H9 (cell line): ENCODE data around the gene HCCS. TPM values are rescaled to one million over a fixed set of nuclear protein-coding genes. Genes with fewer than 3 reads are reported as not detected.

Experiments used
- DNase-seq: peaks from one replicate; pipeline ENCODE4 v3.0.0-alpha.2; 2017
- H2AFZ ChIP-seq: one replicate; pipeline ENCODE4 v1.6.1; 2013; ENCODE audit warnings: mild to moderate bottlenecking, low read length, control low read depth, moderate library complexity
- H2AK5ac ChIP-seq: 2 replicates; pipeline ENCODE4 v1.6.1; 2013; ENCODE audit warnings: low read length, control low read depth, mixed read lengths; ENCODE audit not compliant: insufficient read length
- H2BK120ac ChIP-seq: one replicate; pipeline ENCODE4 v1.6.1; 2013; ENCODE audit warnings: low read depth, mild to moderate bottlenecking, low read length, control low read depth, inconsistent platforms; ENCODE audit not compliant: poor library complexity, severe bottlenecking
- H2BK12ac ChIP-seq: 2 replicates; pipeline ENCODE4 v1.6.1; 2013; ENCODE audit warnings: low read length, control low read depth, mixed read lengths, low read depth; ENCODE audit not compliant: insufficient read length
- H2BK15ac ChIP-seq: 2 replicates; pipeline ENCODE4 v1.6.1; 2013; ENCODE audit warnings: low read depth, low read length, control low read depth
- H2BK20ac ChIP-seq: one replicate; pipeline ENCODE4 v1.6.1; 2013; ENCODE audit warnings: low read depth, mild to moderate bottlenecking, low read length, control low read depth, inconsistent platforms; ENCODE audit not compliant: poor library complexity, severe bottlenecking
- H2BK5ac ChIP-seq: 2 replicates; pipeline ENCODE4 v1.6.1; 2013; ENCODE audit warnings: low read length, control low read depth, mixed read lengths; ENCODE audit not compliant: insufficient read length
- H3K14ac ChIP-seq: 2 replicates; pipeline ENCODE4 v1.6.1; 2013; ENCODE audit warnings: low read length, control low read depth; ENCODE audit not compliant: insufficient read depth
- H3K18ac ChIP-seq: 2 replicates; pipeline ENCODE4 v1.6.1; 2013; ENCODE audit warnings: low read depth, mild to moderate bottlenecking, mixed read lengths, low read length, control low read depth; ENCODE audit not compliant: insufficient read length
- H3K23ac ChIP-seq: 2 replicates; pipeline ENCODE4 v1.6.1; 2013; ENCODE audit warnings: low read length, control low read depth, mixed read lengths, low read depth; ENCODE audit not compliant: insufficient read length
- H3K23me2 ChIP-seq: 2 replicates; pipeline ENCODE4 v1.6.1; 2013; ENCODE audit warnings: low read depth, mild to moderate bottlenecking, mixed read lengths, low read length, control low read depth; ENCODE audit not compliant: insufficient read length, poor library complexity, severe bottlenecking
- H3K27ac ChIP-seq: 2 replicates; pipeline ENCODE4 v1.5.1; 2013; ENCODE audit warnings: low read length, control low read depth, mixed read lengths, low read depth; ENCODE audit not compliant: insufficient read length
- H3K27me3 ChIP-seq: 2 replicates; pipeline ENCODE4 v1.6.1; 2013; ENCODE audit warnings: low read length, control low read depth, inconsistent platforms; ENCODE audit not compliant: insufficient read depth
- H3K4ac ChIP-seq: 2 replicates; pipeline ENCODE4 v1.6.1; 2013; ENCODE audit warnings: low read depth, mild to moderate bottlenecking, control low read depth, inconsistent platforms, low read length, moderate library complexity
- H3K4me1 ChIP-seq: 2 replicates; pipeline ENCODE4 v1.6.1; 2013; ENCODE audit warnings: low read length, control low read depth, inconsistent platforms; ENCODE audit not compliant: insufficient read depth
- H3K4me2 ChIP-seq: 2 replicates; pipeline ENCODE4 v1.6.1; 2013; ENCODE audit warnings: low read length, control low read depth, mixed read lengths; ENCODE audit not compliant: insufficient read length, insufficient read depth
- H3K56ac ChIP-seq: 2 replicates; pipeline ENCODE4 v1.6.1; 2013; ENCODE audit warnings: low read depth, mild to moderate bottlenecking, mixed read lengths, low read length, control low read depth; ENCODE audit not compliant: insufficient read length
- H3K79me1 ChIP-seq: 2 replicates; pipeline ENCODE4 v1.6.1; 2013; ENCODE audit warnings: low read depth, mild to moderate bottlenecking, moderate library complexity, low read length, control low read depth, inconsistent platforms; ENCODE audit not compliant: insufficient read depth, poor library complexity, severe bottlenecking
- H3K79me2 ChIP-seq: 2 replicates; pipeline ENCODE4 v1.6.1; 2013; ENCODE audit warnings: low read length, control low read depth, inconsistent platforms; ENCODE audit not compliant: insufficient read depth
- H3K9ac ChIP-seq: 2 replicates; pipeline ENCODE4 v1.6.1; 2013; ENCODE audit warnings: low read length, control low read depth, mixed read lengths; ENCODE audit not compliant: insufficient read length; ENCODE audit errors: extremely low read depth
- H3K9me3 ChIP-seq: one replicate; pipeline ENCODE4 v1.6.1; 2013; ENCODE audit warnings: low read depth, low read length, inconsistent platforms; ENCODE audit not compliant: control insufficient read depth
- H3T11ph ChIP-seq: one replicate; pipeline ENCODE4 v1.6.1; 2013; ENCODE audit warnings: mild to moderate bottlenecking, low read length, control low read depth, inconsistent platforms
- H4K20me1 ChIP-seq: one replicate; pipeline ENCODE4 v1.6.1; 2013; ENCODE audit not compliant: control insufficient read depth, insufficient read length, insufficient read depth
- H4K5ac ChIP-seq: 2 replicates; pipeline ENCODE4 v1.6.1; 2013; ENCODE audit warnings: low read depth, mild to moderate bottlenecking, mixed read lengths, low read length, control low read depth; ENCODE audit not compliant: insufficient read length
- H4K8ac ChIP-seq: replicated peaks from 2 replicates; pipeline ENCODE4 v1.6.1; 2013; ENCODE audit warnings: low read length, control low read depth, mixed read lengths, low read depth; ENCODE audit not compliant: insufficient read length
- H4K91ac ChIP-seq: 2 replicates; pipeline ENCODE4 v1.6.1; 2013; ENCODE audit warnings: low read depth, mild to moderate bottlenecking, moderate library complexity, mixed read lengths, low read length, control low read depth; ENCODE audit not compliant: insufficient read length
- H3K27ac Mint-ChIP-seq, 3 experiments: 2 replicates in 2 of 3; 3 replicates in 1 of 3; pipeline ENCODE4 v1.8.0; 2020 to 2021; ENCODE audit warnings: mixed read lengths in 3 of 3, mild to moderate bottlenecking in 1 of 3, moderate library complexity in 1 of 3
- H3K27me3 Mint-ChIP-seq: 2 replicates; pipeline ENCODE4 v1.8.0; 2021; ENCODE audit warnings: low read depth, mild to moderate bottlenecking, moderate library complexity, mixed read lengths
- H3K36me3 Mint-ChIP-seq, 3 experiments: 2 replicates in 2 of 3; 3 replicates in 1 of 3; pipeline ENCODE4 v1.8.0; 2020 to 2021; ENCODE audit warnings: low read depth in 3 of 3, mixed read lengths in 3 of 3; ENCODE audit not compliant: insufficient read depth in 1 of 3
- H3K4me1 Mint-ChIP-seq, 2 experiments: 2 replicates each; pipeline ENCODE4 v1.8.0; 2020; ENCODE audit warnings: mixed read lengths in 2 of 2
- H3K4me3 Mint-ChIP-seq, 2 experiments: 2 replicates in 1 of 2; 3 replicates in 1 of 2; pipeline ENCODE4 v1.8.0; 2020 to 2021; ENCODE audit warnings: mild to moderate bottlenecking in 2 of 2, mixed read lengths in 2 of 2, moderate library complexity in 1 of 2
- H3K9me3 Mint-ChIP-seq, 2 experiments: 2 replicates in 1 of 2; 3 replicates in 1 of 2; pipeline ENCODE4 v1.8.0; 2020; ENCODE audit warnings: mild to moderate bottlenecking in 2 of 2, mixed read lengths in 2 of 2, moderate library complexity in 1 of 2
- CTCF ChIP-seq: fragments of 200-600 bp; sonication (generic); conservative IDR thresholded peaks from 3 replicates; pipeline ENCODE4 v1.8.0; 2021; ENCODE audit warnings: antibody characterized with exemption, mild to moderate bottlenecking
- WGBS: extraction: QIAGEN DNeasy Blood & Tissue Kit; methylation state at CpG from one replicate; pipeline ENCODE4 v1.1.7; 2013; ENCODE audit warnings: missing lambda C conversion rate, low lambda C conversion rate, mixed read lengths; ENCODE audit not compliant: insufficient read length; ENCODE audit errors: extremely low coverage; 5-methylcytosine and 5-hydroxymethylcytosine counted together
- total RNA-seq: library from RNA; stranded (reverse); gene quantifications from 2 replicates; pipeline ENCODE4 v1.2.1, GENCODE V29; 2021

Gene HCCS
- total RNA-seq, 1 experiment from 2014 or later, result 39.2 TPM

GRCh38 chrX:11064276-11064675 lies 46.9 kb upstream of the HCCS start:
- no peak overlapping the region for H3K4me2 ChIP-seq
- H3K79me1 ChIP-seq, result no peaks in the 10 kb centered on the region
- DNase-seq, result no peak
- no peak overlapping the region for H2BK120ac ChIP-seq
- H3K36me3 Mint-ChIP-seq, result no peaks in the 10 kb centered on the region; a peak in 3 of 7 replicates
- H3K9me3 Mint-ChIP-seq, result peaks cover 39 to 55% of the 10 kb centered on the region in 2 experiments
- no peak overlapping the region for H4K5ac ChIP-seq
- no peak overlapping the region for H4K91ac ChIP-seq
- H2BK5ac ChIP-seq, result no peak overlapping the region
- no peak overlapping the region for H3K4ac ChIP-seq
- H4K8ac ChIP-seq, result no peak overlapping the region
- no peak overlapping the region for H3K27ac ChIP-seq
- no peak overlapping the region for H3K27ac Mint-ChIP-seq
- no peak overlapping the region for H3K18ac ChIP-seq
- H3K56ac ChIP-seq, result no peak overlapping the region
- H3K4me1 ChIP-seq, result peaks cover 2% of the 10 kb centered on the region; the same call in 1 of the 2 replicates
- H3K9me3 ChIP-seq, result no peaks in the 10 kb centered on the region
- H3T11ph ChIP-seq, result no peak overlapping the region
- no peak overlapping the region for H2BK20ac ChIP-seq
- no peaks in the 10 kb centered on the region for H3K27me3 ChIP-seq
- no peak overlapping the region for H2AK5ac ChIP-seq
- peaks cover 13 to 15% of the 10 kb centered on the region in 2 experiments for H3K4me1 Mint-ChIP-seq
- H2BK12ac ChIP-seq, result no peak overlapping the region
- H2AFZ ChIP-seq, result no peak overlapping the region
- no peaks in the 10 kb centered on the region for H4K20me1 ChIP-seq
- H3K14ac ChIP-seq, result no peak overlapping the region
- no peak overlapping the region for H2BK15ac ChIP-seq
- H3K4me3 Mint-ChIP-seq, result no peak overlapping the region
- no peaks in the 10 kb centered on the region for H3K27me3 Mint-ChIP-seq
- no peak for TF ChIP-seq CTCF
- no peaks in the 10 kb centered on the region for H3K79me2 ChIP-seq
- H3K23me2 ChIP-seq, result no peaks in the 10 kb centered on the region
- H3K9ac ChIP-seq, result no peak overlapping the region
- no CpG with 5 or more reads among the region's 5 CpGs for WGBS
- H3K23ac ChIP-seq, result no peak overlapping the region
